Activated T-cell treated with anti-CD3 and anti-CD28 coated beads for 1 hour (primary cell): Measurements from ENCODE around the gene CCDC87.
"Not testable (repeated sequence)": the region's sequence is repeated elsewhere in the genome, so short reads cannot be mapped to it uniquely, and the experiment has no call there.

Experiments used
- DNase-seq: peaks from one replicate; pipeline ENCODE4 v3.0.0-alpha.2; 2020; ENCODE audit warnings: low read depth

Gene CCDC87

DNA sequence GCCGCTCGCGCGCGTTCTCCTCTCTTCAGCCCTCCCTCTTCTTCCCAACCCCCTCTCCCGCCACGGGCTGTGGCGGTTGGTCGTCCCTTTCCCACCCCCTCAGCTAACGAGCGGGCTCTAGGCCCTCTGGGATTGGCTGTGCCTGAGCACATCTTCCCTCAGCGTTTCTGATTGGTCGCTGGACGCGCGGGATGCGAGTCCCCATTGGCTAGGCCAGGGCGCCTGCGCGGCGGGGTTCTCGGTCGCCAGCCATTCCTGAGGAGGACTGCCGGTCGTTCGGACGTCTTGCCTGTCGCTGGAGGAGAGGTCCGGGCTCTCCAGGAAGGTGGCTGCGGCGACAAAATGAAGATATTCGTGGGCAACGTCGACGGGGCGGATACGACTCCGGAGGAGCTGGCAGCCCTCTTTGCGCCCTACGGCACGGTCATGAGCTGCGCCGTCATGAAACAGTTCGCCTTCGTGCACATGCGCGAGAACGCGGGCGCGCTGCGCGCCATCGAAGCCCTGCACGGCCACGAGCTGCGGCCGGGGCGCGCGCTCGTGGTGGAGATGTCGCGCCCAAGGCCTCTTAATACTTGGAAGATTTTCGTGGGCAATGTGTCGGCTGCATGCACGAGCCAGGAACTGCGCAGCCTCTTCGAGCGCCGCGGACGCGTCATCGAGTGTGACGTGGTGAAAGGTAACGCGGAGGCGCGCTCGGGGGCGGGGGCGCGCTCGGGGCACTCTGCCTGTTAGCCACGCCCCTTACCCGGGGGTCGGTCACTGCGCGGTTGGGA, 23.7 kb upstream of the CCDC87 start, which contains the start of gene RBM14:
TSS of gene RBM14 (plus strand) at position 252 of the 776 bp plus-strand sequence. CDS start at position 343, 91 bp downstream.
- DNase-seq, result peak; percentile 97

DNA sequence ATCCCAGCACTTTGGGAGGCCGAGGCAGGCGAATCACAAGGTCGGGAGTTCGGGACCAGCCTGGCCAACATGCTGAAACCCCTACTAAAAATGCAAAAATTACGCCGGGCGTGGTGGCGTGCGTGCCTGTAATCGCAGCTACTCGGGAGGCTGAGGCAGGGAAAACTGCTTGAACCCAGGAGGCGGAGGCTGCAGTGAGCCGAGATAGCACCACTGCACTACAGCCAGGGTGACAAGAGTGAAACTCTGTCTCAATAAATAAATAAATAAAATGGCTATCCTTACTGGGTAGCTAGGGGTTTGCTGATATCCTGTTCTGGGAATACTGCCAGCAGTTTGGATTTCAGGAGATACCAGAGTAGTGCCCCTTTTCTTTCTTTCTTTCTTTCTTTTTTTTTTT, 21.2 kb upstream of the CCDC87 start:
- no peak for DNase-seq

DNA sequence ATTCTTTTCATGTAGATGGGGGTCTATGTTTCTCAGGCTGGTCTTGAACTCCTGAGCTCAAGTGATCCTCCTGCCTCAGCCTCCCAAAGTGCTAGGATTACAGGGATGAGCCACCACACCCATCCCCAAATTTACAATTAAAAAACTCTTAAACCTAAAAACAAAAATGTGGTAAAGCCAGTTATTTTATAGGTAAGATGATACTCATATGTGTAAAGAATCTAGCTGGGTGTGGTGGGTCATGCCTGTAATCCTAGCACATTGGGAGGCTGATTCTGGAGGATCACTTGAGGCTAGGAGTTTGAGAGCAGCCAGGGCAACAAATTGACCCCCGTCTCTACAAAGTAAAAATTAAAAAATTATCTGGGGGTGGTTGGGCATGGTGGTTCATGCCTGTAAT, 19.6 kb upstream of the CCDC87 start:
- DNase-seq, result no peak

DNA sequence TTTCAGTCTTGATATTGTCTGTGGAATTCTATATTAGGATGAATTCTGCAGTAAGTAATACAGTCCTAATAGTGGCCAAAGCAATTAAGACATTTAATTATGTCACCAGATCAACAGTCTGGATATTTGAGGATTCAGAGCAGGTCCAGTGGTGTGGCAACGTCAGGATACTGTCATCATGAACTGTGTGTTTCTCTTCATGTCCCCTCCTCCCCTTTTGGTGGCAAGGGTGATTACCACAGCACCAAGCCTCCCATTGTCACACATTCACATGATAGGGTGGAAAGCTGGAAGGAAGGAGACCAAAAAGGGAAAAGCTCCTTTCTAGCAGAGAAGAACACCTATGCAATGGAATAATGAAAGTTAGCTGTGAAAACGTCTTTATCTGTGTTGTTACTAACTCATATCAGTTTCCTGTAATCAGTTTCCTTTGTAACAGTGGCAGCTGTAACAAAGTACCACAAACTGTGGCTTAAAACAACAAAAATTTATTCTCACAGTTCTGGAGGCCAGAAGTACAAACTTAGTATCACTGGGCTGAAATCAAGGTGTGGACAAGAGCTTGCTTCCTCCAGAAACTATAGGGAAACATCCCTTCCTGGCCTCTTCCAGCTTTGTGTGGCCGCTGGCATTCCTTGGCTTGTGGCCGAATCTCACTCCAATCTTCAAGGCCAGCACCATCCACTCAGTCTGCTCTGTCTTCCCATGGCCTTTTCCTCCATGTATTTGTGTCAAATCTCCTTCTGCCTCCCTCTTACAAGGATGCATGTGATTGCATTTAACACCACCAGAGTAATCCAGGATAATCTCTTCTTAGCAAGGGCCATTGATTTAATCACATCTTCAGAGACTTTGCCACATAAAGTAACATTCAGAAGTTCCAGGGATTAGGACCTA, 17.1 kb upstream of the CCDC87 start:
- no peak for DNase-seq

DNA sequence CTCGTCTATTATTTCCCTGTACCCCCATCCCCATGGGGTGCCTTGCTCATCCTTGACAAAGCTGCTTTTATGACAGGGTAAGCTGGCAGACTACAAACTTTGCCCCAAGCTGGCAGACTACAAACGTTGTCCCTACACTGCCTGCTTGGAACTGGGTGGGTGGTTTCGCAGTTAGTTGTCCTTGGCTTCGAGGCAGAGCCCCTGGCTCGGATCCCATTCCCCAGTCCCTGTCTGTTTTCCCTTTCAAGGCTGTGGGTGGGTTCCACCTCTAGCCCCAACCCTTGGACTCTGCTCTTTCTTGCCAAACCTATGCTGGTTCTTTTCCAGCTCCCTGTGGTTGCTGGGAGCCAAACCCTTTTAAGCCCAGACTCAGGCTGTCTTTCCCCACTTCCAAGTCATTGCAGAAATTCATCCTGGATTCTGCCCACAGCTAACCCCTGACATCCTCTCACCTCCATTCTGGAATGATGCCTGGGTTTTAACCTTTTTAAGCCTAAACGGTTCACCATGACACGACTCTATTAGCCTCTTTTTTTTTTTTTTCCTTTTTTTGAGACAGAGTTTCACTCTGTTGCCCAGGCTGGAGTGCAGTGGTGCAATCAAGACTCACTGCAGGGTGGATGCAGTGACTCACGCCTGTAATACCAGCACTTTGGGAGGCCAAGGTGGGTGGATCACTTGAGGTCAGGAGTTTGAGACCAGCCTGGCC, 14.4 kb upstream of the CCDC87 start:
- no peak for DNase-seq

DNA sequence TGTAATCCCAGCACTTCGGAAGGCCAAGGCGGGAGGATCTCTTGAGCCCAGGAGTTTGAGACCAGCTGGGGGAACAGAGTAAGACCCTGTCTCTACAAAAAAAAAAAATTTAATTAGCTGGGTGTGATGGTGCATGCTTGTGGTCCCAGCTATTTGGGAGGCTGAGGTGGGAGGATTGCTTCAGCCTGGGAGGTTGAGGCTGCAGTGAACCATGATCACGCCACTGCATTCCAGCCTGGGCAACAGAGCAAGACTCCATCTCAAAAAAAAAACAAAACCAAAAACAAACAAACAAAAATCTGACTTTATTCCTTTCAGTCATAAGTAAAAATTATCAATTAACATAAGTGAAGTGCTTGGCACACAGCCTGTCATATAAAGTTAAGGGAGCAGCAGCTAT, 13.7 kb upstream of the CCDC87 start:
- DNase-seq, result not testable (repeated sequence)

DNA sequence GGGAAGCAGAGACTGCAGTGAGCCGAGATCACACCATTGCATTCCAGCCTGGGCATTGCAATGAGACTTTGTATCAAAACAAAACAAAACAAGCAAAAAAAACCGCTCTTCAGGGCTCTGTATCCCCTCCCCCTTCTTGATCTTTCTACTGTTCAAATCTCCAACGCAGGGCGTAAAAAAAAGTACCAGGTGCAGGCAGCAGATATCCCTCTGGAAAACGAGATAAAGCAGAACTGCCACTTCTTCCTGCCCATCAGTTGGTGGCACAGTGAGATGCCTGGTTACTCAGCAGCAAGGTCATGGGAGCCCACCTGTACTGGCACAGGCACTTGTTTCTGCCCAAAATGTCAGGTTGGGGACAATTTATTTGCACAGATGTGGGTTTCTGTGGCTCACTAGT, 11.3 kb upstream of the CCDC87 start:
- DNase-seq, result no peak

DNA sequence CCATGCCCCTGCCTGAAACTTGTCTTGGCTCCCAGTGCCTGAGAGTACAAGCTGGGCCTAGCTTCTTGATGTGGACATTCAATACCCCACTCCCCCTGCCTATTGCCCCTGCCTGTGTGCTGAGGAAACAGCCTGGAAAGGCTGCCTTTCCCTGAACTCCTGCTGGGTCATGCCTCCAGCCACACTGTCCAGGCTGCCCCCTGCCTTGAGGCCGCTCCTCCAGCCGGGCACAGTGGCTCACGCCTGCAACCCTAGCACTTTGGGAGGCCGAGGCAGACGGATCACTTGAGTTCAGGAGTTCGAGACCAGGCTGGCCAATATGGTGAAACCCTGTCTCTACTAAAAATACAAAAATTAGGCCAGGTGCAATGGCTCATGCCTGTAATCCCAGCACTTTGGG, 10.2 kb upstream of the CCDC87 start:
- no peak for DNase-seq

DNA sequence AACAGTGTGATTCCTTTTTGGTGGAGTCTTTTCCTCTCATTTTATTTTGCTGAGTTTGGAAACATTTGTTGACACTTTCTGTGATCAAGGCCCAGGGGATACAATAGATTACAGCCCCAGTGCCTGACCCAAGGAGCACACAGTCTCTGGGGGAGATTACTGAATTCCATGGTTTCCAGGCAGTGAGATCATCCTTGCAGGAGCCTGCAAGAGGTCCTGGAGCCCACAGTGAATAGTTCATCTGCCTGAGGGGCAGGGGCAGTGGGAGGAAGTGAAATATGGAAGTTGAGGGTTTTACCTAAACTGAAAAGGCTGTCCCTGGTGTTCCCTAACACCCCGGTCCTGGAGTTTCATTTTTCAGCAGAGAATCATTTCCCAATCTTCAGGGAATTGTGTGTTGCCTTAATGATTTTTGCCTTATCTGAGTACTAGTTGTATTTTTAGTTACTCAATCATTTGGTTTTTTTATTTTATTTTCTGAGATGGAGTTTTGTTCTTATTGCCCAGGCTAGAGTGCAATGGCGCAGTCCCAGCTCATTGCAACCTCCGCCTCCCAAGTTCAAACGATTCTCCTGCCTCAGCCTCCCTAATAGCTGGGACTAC, 7.9 kb upstream of the CCDC87 start:
- DNase-seq, result no peak

DNA sequence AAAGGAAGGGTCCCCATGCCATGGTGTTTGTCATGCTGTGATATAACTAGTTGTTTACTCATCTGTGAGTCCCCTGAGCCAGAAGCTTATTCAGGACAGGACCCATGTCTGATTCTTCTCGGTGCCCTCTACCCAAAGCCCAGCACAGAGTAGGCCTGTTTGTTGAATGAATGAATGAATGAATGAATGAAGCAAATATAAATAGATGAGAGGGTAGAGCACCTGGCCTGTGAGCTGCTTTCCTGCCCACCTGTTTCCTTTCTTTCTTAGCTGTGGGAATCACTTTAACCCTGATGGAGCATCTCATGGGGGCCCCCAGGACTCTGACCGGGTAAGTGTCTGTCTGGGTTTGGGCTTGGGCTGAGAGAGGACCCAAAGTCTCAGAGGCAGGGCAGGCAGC, 7.4 kb upstream of the CCDC87 start:
- no peak for DNase-seq

DNA sequence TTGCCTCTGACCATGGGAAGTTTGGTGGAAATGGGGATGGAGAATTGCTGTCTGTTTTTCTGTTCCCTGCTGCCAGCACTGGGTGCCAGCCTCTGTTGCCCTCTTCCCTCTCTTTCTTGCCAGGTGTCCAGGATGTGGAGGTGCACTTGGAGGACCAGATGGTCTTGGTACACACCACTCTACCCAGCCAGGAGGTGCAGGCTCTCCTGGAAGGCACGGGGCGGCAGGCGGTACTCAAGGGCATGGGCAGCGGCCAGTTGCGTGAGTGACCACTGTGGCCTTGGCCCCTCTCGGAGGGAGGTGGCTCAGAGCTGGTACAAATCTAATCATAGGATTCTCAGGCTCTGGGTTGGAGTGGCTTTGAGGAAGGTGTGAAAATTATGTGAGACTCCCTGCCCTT, 6.1 kb upstream of the CCDC87 start:
- DNase-seq, result no peak

DNA sequence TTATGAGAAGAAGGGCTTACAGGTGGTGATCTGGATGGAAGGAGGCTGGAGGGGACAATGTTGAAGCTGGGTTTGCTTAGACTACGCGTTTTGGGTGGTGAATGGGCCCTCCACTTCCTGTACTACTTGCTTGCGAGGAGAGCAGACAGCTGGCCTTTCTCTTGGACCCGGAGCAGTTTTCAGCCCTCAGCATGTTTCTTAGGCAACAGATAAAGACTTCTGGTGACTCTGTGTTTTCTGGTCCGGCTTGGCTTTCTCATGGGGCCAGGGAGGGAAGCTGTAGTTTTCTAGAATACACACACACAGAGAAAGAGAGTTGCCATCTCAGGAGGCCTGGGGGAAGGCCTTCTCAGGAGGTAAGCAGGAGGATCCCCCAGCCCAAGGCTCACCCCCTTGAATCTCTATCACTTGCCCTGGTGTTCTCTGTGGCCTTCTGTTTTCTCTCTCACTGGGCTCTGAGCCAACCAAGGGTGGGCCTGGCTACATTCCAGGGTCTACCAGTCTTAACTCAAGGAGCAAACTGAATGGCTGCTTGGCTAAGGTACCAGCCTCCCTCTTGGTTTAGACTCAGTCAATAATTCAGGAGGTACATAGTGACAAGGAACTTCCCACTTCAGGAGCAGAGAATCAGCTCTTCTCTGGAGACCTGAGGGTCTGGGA, 2.5 kb upstream of the CCDC87 start:
- DNase-seq, result no peak

DNA sequence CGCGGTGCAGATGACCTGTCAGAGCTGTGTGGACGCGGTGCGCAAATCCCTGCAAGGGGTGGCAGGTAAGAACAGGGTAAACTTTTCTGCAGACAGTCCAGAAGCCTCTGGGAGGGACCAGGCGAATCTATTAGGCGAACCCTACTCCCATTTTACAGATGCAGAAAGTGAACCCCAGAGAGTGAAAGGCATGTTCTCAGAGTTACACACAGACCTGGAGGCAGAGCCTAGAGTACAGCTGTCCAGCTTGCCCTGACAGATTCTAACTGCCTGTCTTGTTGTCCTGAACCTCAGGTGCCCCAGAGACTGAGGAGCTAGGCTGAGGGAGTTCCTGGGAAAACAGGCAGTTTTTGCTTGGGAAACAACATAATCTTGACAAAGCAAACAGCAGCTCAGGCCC, 787 bp upstream of the CCDC87 start:
- DNase-seq, result no peak

DNA sequence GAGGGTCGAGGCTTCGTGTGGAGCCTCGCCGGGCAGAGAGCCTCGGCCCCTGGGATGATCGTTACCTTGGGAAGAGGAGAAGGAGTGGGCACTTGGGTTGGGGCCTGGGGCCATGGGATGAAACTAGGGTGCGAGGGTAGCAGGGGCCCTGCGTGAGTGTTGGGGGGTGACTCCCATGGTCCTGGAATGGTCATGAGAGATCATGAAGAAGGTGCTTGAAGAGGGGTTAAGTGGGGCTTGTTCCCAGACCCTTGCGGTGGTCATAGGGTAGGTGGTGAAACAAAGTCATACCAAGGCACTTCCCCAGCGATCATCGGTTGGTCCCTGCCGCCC, 406 bp upstream of the CCDC87 start:
- no peak for DNase-seq

DNA sequence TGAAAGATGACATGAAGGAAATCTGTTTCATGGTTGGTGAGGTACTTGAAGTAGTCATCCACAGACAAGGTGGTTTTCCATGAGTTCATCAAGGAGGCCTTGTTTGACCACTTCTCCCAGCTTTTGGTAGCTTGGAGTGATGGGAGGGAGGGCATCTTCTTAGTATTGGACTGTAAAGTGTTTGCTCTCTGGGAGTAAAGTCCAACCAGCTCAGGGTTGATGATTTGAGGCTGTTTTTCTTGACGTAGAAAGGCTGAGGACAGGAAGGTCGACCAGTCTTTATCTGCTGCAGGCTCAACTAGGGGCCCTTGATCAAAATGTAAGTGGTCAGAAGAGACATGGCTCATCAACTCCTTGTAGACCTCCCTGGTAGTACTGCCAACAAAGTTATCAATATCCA, 1.7 kb downstream of the CCDC87 start:
- DNase-seq, result no peak

DNA sequence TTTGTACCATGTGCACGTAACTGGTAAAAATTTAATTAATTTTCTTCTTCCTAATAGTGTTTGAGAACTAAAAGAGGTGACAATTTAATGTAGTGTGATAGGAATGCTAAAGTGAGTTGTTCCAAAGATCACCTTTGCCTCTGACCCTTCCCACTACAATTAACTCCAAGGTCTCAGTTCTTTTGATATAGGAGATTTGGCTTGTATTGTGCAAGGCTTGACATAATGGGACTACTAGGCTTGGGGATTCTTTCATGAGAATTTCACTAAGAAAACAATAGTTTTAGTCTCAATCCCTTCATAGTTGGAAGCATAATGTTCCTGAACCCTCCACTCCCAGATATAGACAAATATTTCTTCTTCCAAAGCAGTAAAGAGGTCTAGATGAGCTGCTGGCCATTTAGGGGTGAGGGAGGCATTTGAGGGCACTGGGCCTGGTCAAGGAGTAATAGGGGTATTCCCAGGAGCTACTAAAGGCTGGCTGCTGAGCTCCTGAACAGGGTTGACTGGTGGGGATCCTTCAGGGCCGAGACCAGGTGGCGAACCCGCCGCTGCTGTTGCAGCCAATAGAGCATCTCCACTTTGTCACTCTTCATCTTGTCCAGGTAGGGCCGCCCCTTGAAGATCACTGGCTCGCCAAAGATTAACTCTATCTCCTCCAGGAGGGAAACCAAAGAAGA, 2.7 kb downstream of the CCDC87 start:
- no peak for DNase-seq

DNA sequence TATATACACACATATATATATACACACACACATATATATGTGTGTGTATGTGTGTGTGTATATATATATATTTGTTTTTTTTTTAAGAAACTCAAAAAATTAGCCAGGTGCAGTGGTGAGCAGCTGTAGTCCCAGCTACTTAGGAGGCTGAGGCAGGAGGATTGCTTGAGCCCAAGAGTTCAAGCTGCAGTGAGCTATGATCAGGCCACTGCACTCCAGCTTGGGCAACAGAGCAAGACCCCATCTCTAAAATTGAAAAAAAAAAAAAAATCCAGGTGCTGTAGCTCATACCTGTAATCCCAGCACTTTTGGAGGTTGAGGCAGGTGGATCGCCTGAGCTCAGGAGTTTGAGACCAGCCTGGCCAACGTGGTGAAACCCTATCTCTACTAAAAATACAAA, 3.5 kb downstream of the CCDC87 start:
- not testable (repeated sequence) for DNase-seq

DNA sequence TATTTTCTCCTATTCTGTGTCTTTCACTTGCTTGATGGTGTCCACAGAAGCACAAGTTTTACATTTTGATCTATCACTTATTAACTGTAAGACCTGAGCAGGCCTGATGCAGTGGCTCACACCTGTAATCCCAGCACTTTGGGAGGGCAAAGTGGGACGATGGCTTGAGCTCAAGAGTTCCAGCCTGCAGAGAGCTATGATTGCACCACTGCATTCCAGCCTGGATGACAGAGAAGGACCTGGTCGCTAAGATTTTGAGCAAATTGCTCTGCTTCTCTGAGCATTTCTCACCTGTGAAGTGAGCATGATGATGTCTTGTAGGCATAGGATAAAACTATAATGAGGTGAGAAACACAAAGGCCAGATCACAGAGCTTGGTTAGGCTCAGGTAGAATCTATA, 6.7 kb downstream of the CCDC87 start:
- DNase-seq, result no peak

DNA sequence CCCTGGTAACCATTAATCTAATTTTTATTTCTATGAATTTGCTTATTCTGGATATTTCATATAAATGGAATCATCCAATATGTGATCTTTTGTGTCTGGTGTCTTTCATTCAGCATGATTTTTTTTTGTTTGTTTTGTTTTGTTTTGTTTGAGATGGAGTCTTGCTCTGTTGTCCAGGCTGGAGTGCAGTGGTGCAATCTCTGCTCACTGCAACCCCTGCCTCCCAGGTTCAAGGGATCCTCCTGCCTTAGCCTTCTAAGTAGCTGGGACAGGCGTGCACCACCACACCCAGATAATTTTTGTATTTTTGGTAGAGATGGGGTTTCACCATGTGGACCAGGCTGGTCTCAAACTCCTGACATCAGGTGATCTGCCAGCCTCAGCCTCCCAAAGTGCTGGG, 7.4 kb downstream of the CCDC87 start:
- DNase-seq, result not testable (repeated sequence)

DNA sequence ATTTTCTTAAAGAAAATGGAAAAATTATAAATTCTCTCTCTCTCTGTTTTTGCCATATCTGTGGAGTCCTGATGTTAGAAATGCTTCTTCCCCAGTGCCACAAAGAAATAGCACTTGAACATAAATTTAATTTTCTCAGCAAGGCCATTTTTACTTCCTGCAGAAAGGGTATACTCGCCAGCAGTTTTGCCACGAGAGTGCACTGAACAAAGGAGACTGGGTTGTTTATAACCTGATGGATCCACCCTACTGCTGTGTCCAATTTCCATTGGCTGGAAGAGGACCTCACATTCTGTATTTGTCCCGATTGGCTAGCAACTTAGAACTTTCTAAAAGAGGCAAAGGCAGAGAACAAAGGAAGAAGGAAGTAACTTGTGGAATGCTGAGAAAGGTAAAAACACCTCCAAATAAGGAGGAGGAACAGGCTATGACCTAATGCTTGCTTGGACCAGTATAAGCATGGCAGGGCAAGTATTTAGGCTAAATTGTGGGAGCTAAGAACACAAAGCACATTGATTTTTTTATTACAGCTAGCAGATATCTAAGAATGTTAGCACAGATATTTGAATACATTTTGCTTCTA, 10.2 kb downstream of the CCDC87 start:
- DNase-seq, result not testable (repeated sequence)

DNA sequence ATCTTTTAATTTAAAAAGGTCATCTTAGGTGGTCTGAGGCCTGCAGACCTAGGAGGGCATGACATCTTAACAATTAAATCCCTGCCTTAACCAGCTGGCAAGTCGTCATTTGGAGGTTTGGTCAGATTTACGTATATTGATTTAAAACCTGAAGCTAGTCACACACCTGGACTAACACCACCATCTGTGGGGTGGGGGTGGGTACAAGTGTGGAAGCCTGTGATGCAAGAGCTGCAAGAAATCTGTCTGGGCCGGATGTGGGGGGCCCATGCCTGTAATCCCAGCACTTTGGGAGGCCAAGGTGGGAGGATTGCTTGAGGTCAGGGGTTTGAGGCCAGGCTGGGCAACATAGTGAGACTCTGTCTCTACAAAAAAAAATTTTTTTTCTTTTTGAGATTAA, 11.6 kb downstream of the CCDC87 start:
- no peak for DNase-seq
